ENCODE measurements around the gene NFATC2.

Gene NFATC2

DNA sequence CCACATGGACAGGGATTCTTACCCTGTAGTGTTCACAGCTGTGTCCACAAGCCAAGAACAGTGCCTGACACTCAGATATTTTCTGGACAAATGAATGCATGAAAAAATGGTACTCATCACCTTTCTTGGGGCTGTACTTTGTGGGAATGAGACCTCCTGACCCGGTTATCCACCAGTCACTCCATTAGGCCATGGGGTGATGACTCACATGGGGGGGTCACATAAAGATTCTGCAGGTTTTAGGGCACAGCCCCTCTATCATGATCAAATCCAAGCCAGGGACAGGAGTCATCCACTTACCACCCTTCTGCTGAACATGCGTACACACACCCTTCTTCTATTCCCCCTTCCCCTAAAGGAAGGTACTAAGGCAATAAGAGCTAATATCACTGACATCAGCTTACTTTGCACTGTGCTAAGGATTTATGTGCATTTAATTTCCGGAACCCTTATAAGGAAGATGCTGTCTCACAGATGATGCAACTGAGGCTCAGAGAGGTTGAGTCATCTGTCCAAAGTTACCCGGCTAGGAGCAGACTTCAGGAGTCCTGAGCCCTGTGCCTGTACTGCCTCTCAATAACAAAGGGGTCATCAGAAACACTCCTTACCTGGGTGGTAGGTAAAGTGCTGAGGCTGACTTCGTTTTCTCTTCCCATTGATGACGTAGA lies 107.8 kb downstream of the NFATC2 start:
- POLR2A ChIA-PET = interaction anchor here (0.5 kb wide), 1 partner anchor 129 kb away, joined by 3 read pairs; no protein-coding TSS in a partner anchor
- no peak for TF ChIP-seq ARNT (IDR thresholded peaks at IDR 0.05)
- TF ChIP-seq ELF4 (IDR thresholded peaks at IDR 0.05) = no peak
- TF ChIP-seq CTBP1 (IDR thresholded peaks at IDR 0.05; ENCODE audit: borderline replicate concordance) = no peak
- TF ChIP-seq FOXA1 (IDR thresholded peaks at IDR 0.05) = no peak
- TF ChIP-seq HDGF (IDR thresholded peaks at IDR 0.05; ENCODE audit: borderline replicate concordance) = no peak
- no peak for TF ChIP-seq NFRKB (IDR thresholded peaks at IDR 0.05)
- no peak for TF ChIP-seq ZNF384 (IDR thresholded peaks at IDR 0.05)
- no peak for TF ChIP-seq PKNOX1 (IDR thresholded peaks at IDR 0.05)
- no peak for TF ChIP-seq BHLHE40 (IDR thresholded peaks at IDR 0.05; ENCODE audit: borderline replicate concordance)
- no peak for TF ChIP-seq FOXM1 (IDR thresholded peaks at IDR 0.05; ENCODE audit: borderline replicate concordance)
- no peak for TF ChIP-seq SP1 (IDR thresholded peaks at IDR 0.05)
- no peak for TF ChIP-seq SUZ12 (IDR thresholded peaks at IDR 0.05)
- TF ChIP-seq L3MBTL2 (conservative IDR thresholded peaks at IDR 0.05) = no peak
- TF ChIP-seq FOXK2 (IDR thresholded peaks at IDR 0.05) = no peak
- TF ChIP-seq LEF1 (IDR thresholded peaks at IDR 0.05; ENCODE audit: borderline replicate concordance) = no peak
- no peak for TF ChIP-seq TARDBP (IDR thresholded peaks at IDR 0.05)
- CTCF ChIA-PET = no interaction called here
- DNase-seq (ENCODE audit: extremely low spot score) = no peak

GRCh38 chr20:51434026-51434425 lies 108.5 kb downstream of the NFATC2 start:
- ChIA-PET POLR2A (no interaction called here), CTCF (no interaction called here)
- TF ChIP-seq FOXA1 (IDR thresholded peaks at IDR 0.05) (no peak), PKNOX1 (IDR thresholded peaks at IDR 0.05) (no peak), SUZ12 (IDR thresholded peaks at IDR 0.05) (no peak), TARDBP (IDR thresholded peaks at IDR 0.05) (no peak), LEF1 (IDR thresholded peaks at IDR 0.05; ENCODE audit: borderline replicate concordance) (no peak), HDGF (IDR thresholded peaks at IDR 0.05; ENCODE audit: borderline replicate concordance) (no peak), ARNT (IDR thresholded peaks at IDR 0.05) (no peak), ZNF384 (IDR thresholded peaks at IDR 0.05) (no peak), FOXK2 (IDR thresholded peaks at IDR 0.05) (no peak), CTBP1 (IDR thresholded peaks at IDR 0.05; ENCODE audit: borderline replicate concordance) (no peak), L3MBTL2 (conservative IDR thresholded peaks at IDR 0.05) (no peak), SP1 (IDR thresholded peaks at IDR 0.05) (no peak), BHLHE40 (IDR thresholded peaks at IDR 0.05; ENCODE audit: borderline replicate concordance) (no peak), NFRKB (IDR thresholded peaks at IDR 0.05) (no peak)
- DNase-seq (ENCODE audit: extremely low spot score) = no peak

DNA sequence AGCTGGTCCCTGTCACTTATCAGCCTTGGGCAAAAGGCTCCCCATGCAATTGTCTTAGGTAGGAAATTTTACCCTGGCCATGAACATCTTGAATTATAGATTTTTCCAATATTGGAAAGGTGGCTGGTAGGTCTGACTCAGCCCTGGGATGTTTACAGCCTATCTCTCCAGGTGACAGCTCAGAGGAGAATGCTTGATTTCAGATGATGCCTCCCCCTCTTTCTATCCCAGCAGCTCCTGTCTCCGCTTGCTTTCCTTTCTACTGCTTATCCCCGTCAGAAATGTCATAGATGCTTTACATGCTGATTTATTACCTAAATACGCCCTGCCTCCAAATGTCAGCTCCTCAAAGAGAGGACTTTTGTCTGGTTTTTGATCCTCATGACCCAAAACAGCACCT lies 109.6 kb downstream of the NFATC2 start:
- POLR2A ChIA-PET = no interaction called here
- no peak for DNase-seq (ENCODE audit: extremely low spot score)
- no peak for TF ChIP-seq ELF4 (IDR thresholded peaks at IDR 0.05)
- no peak for TF ChIP-seq LEF1 (IDR thresholded peaks at IDR 0.05; ENCODE audit: borderline replicate concordance)
- TF ChIP-seq TARDBP (IDR thresholded peaks at IDR 0.05) = no peak
- no peak for TF ChIP-seq FOXM1 (IDR thresholded peaks at IDR 0.05; ENCODE audit: borderline replicate concordance)
- TF ChIP-seq PKNOX1 (IDR thresholded peaks at IDR 0.05) = no peak
- TF ChIP-seq ARNT (IDR thresholded peaks at IDR 0.05) = no peak
- TF ChIP-seq NFRKB (IDR thresholded peaks at IDR 0.05) = no peak
- no peak for TF ChIP-seq SUZ12 (IDR thresholded peaks at IDR 0.05)
- TF ChIP-seq FOXA1 (IDR thresholded peaks at IDR 0.05) = no peak
- TF ChIP-seq SP1 (IDR thresholded peaks at IDR 0.05) = no peak
- TF ChIP-seq ZNF384 (IDR thresholded peaks at IDR 0.05) = no peak
- no peak for TF ChIP-seq HDGF (IDR thresholded peaks at IDR 0.05; ENCODE audit: borderline replicate concordance)
- no peak for TF ChIP-seq CTBP1 (IDR thresholded peaks at IDR 0.05; ENCODE audit: borderline replicate concordance)
- no peak for TF ChIP-seq FOXK2 (IDR thresholded peaks at IDR 0.05)
- TF ChIP-seq L3MBTL2 (conservative IDR thresholded peaks at IDR 0.05) = no peak
- TF ChIP-seq BHLHE40 (IDR thresholded peaks at IDR 0.05; ENCODE audit: borderline replicate concordance) = no peak
- CTCF ChIA-PET = no interaction called here

DNA sequence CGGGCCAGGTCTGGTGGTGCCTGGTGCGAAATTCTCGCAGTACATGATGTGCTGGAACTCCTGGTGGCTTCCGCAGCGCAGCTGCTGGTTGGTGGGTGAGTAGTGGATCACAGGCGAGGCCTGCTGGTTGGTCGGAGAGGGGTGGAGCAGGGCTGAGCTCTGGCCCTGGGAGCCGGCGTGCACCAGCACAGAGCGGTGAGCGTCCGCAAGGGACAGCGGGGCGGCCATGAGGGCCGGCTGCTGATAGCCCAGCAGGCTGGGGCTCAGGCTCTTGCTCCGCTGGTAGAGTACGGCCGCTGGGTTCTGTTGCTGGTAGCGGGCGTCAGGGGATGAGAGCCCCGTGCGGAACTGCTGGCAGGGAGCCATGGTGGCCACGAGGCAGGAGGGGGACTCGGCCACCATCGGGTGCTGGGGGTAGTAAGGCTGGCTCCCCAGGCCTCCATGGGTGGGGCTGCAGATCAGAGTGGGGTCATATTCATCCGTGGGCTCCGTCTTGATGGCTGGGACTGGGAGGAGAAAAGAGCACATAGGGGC lies 110.2 kb downstream of the NFATC2 start:
- CTCF ChIA-PET = no interaction called here
- no peak for DNase-seq (ENCODE audit: extremely low spot score)
- POLR2A ChIA-PET = no interaction called here
- TF ChIP-seq FOXM1 (IDR thresholded peaks at IDR 0.05; ENCODE audit: borderline replicate concordance) = no peak
- no peak for TF ChIP-seq SP1 (IDR thresholded peaks at IDR 0.05)
- TF ChIP-seq FOXA1 (IDR thresholded peaks at IDR 0.05) = no peak
- no peak for TF ChIP-seq NFRKB (IDR thresholded peaks at IDR 0.05)
- no peak for TF ChIP-seq PKNOX1 (IDR thresholded peaks at IDR 0.05)
- TF ChIP-seq L3MBTL2 (conservative IDR thresholded peaks at IDR 0.05) = no peak
- TF ChIP-seq TARDBP (IDR thresholded peaks at IDR 0.05) = no peak
- no peak for TF ChIP-seq CTBP1 (IDR thresholded peaks at IDR 0.05; ENCODE audit: borderline replicate concordance)
- no peak for TF ChIP-seq ZNF384 (IDR thresholded peaks at IDR 0.05)
- TF ChIP-seq ELF4 (IDR thresholded peaks at IDR 0.05) = no peak
- no peak for TF ChIP-seq LEF1 (IDR thresholded peaks at IDR 0.05; ENCODE audit: borderline replicate concordance)
- TF ChIP-seq FOXK2 (IDR thresholded peaks at IDR 0.05) = no peak
- TF ChIP-seq SUZ12 (IDR thresholded peaks at IDR 0.05) = no peak
- no peak for TF ChIP-seq BHLHE40 (IDR thresholded peaks at IDR 0.05; ENCODE audit: borderline replicate concordance)
- no peak for TF ChIP-seq ARNT (IDR thresholded peaks at IDR 0.05)
- TF ChIP-seq HDGF (IDR thresholded peaks at IDR 0.05; ENCODE audit: borderline replicate concordance) = no peak

DNA sequence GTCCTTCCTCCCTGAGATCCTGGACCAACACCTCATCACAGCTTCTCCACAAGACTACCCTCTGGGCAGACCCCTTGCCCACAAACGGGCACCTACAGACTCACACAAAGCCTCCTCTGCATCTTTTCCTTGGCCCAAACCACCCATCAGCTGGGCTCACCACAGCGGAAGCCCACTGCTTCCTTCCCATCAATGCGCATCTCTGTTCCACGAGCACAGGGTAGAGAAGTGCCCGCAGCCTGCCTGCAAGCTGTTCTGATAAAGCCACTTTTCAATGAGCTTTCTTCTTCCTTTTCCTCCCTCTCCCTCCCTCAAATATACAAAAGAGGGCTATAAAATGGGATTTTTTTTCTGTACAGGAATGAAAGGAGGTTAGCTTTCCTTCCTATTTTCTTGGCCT lies 111.2 kb downstream of the NFATC2 start:
- DNase-seq (ENCODE audit: extremely low spot score) = no peak
- TF ChIP-seq CTBP1 (IDR thresholded peaks at IDR 0.05; ENCODE audit: borderline replicate concordance) (no peak), NFRKB (IDR thresholded peaks at IDR 0.05) (no peak), ELF4 (IDR thresholded peaks at IDR 0.05) (no peak), FOXA1 (IDR thresholded peaks at IDR 0.05) (no peak), SUZ12 (IDR thresholded peaks at IDR 0.05) (no peak), TARDBP (IDR thresholded peaks at IDR 0.05) (no peak)
- POLR2A ChIA-PET = no interaction called here
- CTCF ChIA-PET = no interaction called here
